Epidermal melanocyte (primary cell): Measurements from ENCODE around the gene MAP1S.

Experiments used
- DNase-seq: peaks from one replicate; pipeline ENCODE4 v3.0.0; 2011; ENCODE audit warnings: low spot score; ENCODE audit not compliant: insufficient read length

The MAP1S gene

DNA sequence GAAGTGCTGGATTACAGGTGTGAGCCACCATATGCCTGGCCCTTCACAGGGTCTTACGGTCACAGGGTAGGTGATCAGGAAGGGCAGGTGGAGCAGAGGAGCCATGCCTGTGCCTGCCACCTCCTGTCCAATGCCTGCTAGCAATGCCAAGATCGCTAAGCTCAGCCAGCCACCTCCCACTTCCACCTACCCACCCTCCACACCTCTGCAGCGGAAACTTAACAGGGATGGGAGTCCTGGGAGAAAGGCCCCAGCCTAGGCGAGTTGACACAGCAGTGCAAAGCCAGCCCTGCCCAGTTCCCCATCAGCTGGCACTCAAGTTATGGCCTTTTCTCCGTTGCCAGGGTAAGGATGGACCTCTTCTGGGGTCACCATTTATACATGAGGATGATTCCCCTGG is 16.1 kb downstream of the MAP1S start:
- DNase-seq = no peak

DNA sequence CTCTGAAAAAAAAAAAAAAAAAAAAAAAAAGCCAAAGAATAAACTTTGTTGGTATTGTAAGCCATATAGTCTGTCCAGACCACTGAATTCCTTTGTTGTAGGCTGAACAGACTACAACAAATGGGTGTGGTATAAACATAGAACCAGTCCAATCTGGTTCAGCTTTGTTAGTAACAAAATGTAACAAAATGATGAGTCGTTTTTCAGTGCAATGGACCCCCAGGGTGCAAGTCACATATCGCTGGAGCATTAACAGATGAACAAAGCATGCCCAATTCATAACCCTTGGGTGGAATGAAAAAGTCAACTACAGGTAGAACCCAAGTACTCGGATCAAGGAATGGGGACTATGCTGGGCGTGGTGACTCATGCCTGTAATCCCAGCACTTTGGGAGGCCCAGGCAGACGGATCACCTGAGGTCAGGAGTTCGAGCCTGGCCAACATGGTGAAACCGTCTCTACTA is 18.4 kb downstream of the MAP1S start:
- no peak for DNase-seq

DNA sequence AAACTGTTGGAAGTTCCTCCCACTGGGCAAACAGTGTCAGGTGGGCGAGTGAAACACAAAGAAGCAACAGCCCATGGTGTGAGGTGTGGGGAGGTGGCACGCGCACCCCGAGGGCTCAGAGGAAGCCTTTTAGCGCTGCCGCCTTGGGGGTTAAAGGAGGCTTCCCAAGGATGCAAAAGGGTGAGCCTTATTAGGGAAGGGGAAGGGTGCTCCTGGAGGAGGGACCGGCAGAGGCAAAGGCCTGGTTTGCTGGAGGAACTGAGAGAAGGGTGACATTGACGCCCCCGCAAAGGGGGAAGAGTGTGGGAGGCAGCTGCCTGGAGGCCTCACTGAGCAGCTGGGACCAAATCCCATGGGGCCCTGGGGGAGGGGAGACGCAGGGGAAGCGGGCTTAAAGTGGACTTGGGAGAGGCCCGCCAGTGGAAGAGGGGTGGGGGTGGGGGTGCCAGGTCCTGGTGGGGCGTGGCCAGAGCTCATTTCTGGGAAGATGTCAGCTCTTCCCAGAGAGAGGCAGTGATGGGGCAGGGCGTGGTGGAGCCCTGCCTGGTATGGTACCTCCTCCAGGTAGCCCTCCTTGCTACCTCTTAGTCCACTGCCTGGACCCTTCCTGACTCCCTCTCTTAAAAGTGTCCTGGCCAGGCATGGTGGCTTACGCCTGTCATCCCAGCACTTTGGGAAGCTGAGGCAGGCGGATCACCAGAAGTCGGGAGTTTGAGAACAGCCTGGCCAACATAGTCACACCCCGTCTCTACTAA is 20.0 kb downstream of the MAP1S start:
- peak; percentile 4 for DNase-seq

DNA sequence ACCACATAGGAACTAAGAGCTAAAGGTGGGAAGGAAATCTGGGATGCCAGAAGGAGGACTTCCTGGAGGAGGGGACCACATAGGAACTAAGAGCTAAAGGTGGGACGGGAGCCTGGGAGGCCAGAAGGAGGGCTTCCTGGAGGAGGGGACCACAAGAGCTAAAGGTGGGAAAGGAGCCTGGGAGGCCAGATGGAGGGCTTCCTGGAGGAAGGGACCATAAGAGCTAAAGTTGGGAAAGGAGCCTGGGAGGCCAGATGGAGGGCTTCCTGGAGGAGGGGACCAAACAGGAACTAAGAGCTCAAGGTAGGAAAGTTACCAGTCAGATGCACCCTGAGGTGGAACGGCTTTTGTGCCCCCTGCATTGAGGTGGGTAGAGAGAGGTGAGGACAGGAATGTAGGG is 22.2 kb downstream of the MAP1S start:
- DNase-seq = no peak

DNA sequence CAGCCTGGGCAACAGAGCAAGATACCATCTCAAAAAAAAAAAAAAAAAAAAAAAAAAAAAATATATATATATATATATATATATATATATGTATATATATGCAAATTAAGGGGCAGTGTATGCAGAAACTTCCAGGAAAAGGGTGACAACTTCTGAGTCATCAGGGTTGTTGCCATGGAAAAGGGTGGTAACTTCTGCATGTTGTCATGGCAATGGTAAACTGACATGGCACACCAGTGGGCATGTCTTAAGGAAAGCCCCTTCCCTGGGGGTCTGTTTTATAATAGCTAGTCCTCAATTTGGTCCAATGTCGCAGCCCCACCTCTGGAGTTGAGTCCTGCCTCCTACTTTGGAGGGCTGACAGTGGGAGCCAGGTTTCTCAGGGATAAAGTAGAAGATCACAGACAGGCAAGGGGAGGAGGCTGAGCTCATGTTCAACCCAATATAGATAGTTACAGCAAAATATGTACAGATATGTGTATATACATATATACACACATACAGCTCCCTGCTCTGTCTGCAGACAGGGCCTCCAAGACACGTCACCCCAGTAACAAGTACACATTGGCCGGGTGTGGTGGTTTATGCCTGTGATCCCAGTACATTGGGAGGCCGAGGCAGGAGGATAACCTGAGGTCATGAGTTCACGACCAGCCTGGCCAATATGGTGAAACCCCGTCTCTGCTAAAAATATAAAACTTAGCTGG is 24.7 kb downstream of the MAP1S start:
- peak; percentile 5 for DNase-seq

DNA sequence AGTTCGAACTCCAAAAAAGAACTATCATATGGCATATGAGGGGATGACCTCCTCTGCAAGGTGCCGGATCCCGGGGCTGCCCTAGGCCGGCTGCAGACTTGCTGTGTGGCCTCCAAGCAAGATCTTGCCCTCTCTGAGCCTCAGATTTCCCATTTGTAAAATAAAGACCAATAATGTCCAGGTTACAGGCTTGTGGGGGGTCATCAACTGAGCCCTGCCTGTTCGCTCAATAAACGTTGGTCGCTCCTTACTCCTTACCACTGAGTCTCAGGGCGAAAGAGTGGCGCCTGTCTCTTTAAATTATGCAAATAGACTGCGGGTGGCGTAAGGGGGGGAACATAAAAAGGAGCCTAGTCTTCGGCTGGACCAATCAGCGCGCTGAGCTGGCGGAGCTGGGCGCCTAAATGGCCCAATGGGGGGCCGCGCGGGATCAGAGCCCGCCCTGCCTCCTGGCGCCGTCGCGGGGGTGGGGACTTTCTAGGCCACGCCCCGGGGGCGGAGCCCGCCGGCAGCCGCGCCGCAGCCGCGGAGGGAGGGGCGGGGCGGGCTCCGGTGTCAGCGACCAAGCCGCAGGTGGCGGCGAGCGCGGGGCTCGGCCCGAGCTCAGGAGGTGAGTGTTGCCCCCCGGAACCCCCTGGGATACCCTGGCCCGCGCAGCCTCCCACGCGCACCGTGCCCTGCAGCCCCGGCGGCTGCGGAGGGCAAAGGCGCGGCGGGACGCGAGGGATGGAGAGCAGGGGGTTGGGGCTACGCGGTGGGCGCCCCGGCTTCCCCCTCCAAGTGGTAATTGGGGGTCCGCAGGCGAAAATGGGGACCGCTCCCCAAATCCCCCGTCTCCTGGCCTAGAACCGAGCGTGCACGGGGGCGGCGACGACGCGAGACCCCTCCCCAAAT is 28.2 kb downstream of the MAP1S start:
- DNase-seq = peak; percentile 96

DNA sequence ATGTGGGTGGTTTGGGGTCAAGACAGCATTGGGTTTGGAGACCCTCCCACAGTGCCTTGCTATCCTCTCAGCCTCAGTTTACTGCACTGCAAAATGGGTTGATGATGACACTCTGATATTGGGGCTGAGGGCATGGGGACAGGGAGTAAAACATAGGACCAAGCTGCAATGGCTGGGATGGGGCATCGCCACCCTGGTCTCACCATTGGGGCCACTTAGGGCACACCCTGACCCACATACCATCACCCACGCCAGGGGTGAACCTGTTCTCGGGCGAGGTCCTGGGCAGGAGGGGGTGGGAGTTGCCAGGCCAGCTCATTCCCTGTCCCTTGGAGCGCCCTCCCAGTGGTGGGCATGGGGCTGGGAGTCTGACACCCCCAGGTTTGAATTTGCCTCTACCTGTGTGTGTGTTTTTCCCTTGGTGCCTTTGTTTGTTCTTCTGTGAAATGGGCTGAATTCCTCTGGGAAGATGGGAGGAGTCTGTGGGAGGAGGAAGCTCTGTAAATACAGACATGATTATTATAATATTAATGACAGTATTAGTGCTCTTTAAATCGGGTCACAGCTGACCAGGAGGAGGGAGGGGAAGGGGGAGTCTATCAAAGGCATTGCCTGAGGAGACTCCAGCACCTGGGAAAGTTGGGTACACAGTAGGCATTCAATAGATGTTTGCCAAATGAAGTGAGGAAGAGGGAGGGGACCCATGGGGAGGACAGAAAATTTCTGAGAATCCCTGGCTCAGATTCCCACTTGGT is 29.8 kb downstream of the MAP1S start:
- peak; percentile 9 for DNase-seq

DNA sequence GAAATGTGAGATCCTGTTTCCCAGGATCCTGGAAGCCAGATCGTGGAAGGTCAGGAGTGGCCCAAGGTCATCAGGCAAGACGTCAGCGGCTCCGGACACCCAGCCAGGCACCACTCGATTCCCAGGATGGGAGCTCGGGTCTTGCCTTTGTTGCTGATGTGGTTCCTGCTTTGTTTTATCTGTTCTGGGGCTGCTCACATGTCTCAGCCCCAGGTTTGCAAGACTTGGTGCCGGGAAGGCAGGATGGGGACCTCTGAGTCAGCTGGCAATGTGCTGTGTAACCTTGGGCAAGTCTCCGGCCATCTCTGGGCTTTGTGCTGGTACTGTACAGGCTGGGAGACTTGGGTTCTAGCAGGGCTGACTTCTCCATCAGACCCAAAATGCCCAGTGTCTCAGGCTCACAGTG is 30.6 kb downstream of the MAP1S start:
- DNase-seq = no peak

DNA sequence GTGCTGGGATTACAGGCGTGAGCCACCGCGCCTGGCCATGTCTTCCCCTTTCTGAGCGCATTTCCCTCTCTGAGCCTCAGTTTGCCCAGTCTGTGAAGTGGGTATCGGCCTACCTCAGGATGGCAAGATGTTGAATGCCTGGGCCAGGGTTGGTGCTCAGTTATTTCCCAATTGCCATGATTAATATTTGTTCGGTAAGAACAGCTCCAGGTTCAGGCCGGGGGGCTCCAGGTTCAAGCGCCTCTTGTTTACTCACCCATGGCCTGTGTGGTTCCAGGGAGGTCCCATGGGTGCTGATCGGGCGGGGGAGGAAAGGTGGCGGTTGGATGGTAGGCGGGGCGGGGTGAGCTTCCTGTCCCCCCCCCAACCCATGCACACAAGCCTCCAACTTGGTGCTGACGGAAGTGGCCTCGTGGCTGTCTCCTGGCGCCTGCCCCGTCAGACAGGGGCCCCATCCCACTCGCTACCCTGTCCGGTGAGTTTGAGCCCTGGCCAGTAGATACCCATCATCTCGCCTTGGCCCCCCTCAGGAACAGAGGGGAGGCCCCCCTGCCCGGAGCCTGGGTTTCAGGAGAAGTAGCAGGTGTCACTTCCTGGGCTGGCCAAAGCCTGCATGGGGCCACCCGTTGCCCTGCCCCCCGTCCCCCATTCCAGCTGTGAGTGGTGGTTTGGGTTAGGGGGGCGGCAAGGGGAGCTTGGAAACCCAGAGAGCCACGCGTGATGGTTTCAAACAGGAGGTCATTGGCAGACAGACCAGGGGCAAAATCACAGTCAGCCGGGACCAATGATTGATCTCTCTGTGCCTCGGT is 32.0 kb downstream of the MAP1S start, which contains the start of gene FCHO1:
FCHO1 (plus strand) TSS at position 375 of the 809 bp plus-strand sequence. CDS start 3,688 bp downstream, outside the sequence.
- DNase-seq = no peak

DNA sequence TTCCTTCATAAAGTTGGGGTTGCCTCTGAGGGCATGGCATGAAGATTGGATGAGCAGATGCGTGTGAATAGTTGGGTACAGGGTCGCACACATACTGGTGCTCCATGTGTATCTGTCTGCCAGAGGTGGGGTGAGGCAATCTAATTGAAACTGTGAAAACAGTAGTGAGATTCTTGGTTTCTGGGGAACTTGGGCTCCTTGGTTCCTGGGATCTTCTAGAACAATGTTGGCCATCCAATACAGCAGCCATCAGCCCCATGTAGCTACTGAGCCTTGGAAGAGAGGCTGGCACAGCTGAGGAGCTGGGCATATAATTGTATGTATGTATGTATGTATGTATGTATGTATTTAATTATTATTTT is 32.6 kb downstream of the MAP1S start:
- no peak for DNase-seq

DNA sequence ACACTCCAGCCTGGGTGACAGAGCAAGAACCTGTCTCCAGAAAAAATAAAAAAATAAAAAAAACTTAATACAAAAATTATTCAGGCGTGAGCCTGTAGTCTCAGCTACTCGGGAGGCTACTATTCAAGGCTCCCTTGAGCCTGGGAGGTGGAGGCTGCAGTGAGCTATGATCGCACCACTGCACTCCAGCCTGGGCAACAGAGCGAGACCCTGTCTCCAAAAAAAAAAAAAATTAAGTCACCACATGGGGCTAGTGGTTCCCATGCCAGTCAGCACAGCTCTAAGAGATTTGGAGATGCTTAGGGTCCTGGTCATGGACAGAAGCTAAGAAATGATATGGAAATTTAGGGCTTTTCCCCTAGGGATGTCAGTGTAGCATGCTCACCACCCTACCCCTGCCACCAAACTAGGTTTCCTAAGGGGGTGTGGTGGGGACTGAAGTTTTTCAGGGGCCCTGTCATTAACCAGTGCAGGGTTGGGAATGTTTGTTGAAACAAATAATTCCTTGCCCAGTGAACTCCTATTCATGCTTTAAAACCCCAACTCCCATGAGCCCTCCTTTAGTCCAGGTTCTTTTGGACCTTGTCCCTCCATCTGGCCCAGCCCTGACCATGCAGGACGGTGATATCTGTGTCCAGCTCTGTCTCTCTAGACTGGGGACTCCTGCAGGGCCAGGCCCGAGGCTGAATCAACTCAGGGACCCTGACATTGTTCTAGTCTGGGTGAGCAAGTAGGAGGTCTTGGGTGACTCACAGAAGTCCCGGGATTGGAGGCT is 33.8 kb downstream of the MAP1S start:
- no peak for DNase-seq

DNA sequence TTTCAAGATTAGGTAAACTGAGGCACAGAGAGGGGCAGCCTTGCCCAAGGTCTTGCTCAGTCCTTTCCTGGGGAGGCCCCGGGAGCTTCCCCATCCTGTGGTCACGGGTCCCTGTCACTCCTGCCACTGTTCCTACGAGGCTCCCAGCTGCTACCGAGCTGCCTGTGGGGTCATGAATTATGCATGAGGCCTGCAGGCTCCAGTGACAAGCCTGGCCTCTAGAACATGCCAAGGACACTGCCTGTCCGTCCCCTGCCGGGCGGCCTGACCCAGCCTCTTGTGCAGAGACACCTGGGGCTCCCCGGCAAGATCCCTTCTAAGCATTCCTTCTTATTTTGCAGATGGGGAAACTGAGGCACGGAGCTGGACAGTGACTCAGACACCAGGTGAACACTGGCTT is 34.7 kb downstream of the MAP1S start:
- DNase-seq = no peak

DNA sequence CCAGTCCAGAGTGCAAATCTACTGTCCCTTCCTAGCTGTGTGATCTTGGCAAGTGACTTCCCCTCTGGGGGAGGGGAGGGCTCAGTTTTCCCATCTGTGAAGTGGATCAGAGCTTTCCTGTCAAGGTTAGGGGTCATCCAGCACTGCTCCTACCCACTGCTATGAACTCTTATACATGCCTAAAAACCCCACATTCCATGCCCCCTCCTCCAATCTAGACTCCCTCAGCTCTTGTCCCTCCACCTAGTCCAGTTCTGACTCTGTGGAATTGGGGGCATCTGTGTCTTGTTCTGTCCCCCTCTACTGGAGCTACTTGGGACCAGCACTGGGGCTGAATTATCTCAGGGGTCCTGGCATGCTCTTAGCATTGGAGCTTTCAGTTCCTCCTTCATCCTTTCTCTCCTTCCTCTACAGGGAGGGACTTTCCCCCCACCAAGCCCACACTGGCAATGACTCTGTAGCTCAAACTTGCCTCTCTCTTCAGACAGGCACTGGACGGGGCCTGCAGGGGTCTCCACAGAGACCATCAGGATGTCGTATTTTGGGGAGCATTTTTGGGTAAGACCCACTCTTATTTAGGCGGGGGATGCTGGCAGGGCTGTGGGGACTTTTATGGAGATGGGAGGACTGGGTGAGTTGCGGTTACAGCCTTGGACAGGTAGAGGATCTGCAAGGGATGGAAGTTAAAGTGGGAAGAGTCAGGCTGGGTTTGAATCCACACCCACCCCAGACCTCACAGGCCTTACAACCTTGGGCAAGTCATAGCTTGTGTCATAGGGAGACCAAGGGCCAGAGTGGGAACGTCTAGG is 35.6 kb downstream of the MAP1S start:
- DNase-seq = no peak

DNA sequence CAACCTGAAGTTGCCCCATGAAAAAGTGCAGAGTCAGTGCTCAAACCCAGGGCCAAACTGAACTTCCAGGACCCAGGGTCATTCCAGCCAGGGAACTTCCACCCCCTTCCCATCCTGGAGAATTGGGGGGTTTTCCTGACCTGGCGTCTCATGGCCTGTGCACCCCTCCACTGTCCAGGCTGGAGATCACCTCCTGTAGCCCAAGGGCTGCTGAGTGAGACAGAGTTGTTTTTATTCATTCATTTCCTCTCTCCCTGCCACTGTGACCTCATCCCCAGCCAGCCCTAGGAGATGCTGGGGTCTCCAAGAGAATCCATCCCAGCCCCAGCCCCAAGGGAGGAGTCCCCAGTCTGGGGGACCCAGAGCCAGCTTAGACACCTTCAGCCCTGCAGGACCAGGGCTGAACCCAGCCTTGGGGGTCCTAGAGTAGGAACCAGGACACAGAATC is 36.2 kb downstream of the MAP1S start:
- DNase-seq = no peak

DNA sequence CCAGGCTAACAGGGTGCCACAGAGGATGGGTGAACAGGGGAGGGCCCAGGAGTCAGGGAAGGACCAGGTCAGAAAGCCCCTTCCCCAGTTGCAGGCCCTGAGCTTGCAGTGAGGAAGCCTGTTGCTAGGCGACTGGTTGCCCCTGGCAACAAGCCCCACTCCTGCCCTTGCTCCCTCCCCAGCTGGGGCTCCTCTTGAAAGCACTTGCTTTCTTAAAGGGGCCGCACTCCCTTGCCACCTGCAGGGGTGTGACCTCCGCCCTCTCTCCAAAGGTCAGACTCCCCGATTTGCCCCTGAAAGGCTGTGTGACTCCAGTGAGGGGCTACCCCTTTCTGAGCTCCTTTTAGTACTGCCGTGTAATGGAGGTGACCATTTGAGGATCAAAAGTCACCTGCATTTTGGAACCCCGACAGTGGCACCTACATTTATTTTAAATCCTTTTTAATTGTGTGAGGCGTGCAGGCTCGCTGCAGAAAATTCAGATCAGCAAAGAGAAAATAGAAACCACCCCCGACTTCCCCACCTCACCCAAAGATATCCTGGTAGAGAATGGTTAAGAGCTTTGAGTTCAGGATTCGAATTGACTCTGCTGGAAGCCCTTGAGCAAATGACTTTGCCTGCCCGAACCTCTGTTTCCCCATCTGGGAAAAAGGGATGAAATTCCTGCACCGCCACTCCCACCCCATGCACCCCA is 36.8 kb downstream of the MAP1S start:
- DNase-seq = no peak

DNA sequence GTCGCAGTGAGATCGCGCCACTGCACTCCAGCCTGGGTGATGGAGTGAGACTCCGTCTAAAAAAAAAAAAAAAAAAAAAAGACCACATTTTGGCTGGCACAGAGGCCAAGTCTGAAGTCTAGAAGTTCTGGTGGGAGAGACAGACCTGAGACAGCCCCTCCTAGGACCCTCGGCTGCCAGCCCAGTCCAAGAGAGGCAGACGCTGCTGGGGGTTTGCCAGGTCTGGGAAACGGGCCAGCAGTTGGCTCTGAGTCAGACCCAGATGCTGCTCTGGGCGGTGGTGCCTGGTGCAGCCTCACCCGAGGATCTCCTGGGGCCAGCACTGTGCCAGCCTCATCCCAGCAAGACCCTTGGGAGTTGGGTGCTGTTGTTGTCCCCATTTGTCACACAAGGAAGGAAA is 37.8 kb downstream of the MAP1S start:
- DNase-seq = no peak

DNA sequence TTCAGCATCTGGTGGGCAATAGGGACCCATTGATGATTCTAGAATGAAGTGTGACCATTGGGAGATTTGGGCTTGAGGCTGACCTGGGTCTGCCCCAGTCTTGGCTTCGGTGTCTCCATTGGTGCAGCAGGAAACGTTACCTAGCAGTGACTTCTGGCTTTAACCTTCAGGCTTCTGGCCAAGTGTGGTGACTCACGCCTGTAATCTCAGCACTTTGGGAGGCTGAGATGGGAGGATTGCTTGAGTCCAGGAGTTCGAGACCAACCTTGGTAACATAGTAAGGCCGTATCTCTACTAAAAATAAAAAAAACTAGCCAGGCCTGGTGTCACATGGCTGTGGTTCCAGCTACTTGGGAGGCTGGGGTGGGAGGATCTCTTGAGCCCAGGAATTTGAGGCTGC is 39.2 kb downstream of the MAP1S start:
- DNase-seq = no peak

DNA sequence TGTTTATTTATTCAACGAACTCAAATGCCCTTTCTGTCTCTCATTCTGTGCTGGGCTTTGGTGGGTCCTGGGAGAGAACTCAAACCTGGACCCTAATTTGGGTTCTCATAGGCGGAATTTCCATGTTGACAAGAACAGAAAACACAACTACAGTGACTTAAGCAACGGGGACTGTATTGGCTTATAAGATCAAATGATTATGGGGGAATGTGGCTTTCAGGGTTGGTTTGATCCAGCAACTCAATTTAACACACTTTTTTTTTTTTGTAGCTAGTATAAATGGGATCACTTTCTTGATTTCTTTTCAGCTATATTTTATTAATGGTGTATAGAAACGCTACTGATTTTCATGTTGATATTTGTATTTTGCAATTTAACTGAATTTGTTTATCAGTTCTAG is 41.9 kb downstream of the MAP1S start:
- DNase-seq = no peak
